Measurements from ENCODE around the gene GNAI3. TPM values are rescaled to one million over a fixed set of nuclear protein-coding genes. Genes with fewer than 3 reads are reported as not detected.

Gene GNAI3
- polyA plus RNA-seq, 3 donors: 3.0 to 14.2 (median 10.4) TPM

GRCh38 chr1:109589679-109590078 lies 41.3 kb downstream of the GNAI3 start:
- intact Hi-C loops (cut with micrococcal nuclease): loop anchor here in 1 of 2 donors (5.0 kb wide), 1 partner anchor 37 kb away; no protein-coding TSS in a partner anchor
- TF ChIP-seq CTCF (IDR thresholded peaks at IDR 0.05): no peak
- Histone ChIP-seq H3K27me3 (ENCODE audit: control insufficient read depth in 2 of 2, insufficient read depth in 2 of 2, low read length in 2 of 2) (no peaks in the 10 kb centered on the region), H3K79me2 (ENCODE audit: insufficient read depth, low read length) (peaks cover 11% of the 10 kb centered on the region), H3K4me1 (ENCODE audit: control insufficient read depth in 1 of 2, insufficient read depth in 2 of 2, low read length in 2 of 2) (peaks cover 0 to 7% of the 10 kb centered on the region in 2 donors), H3K27ac (ENCODE audit: low read depth in 1 of 2, low read length in 2 of 2) (peak overlapping the region in 1 of 2 donors; percentile 23), H3K4me3 (replicated peaks in 1 of 3; ENCODE audit: low read depth in 2 of 3, low read length in 3 of 3) (no peak overlapping the region), H2AFZ (ENCODE audit: insufficient read depth, low read depth, low read length, poor library complexity, severe bottlenecking) (no peak overlapping the region), H3K36me3 (replicated peaks in 1 of 2; ENCODE audit: control insufficient read depth in 1 of 2, insufficient read depth in 2 of 2, low read length in 2 of 2) (peaks cover 87 to 100% of the 10 kb centered on the region in 2 donors), H3K9me3 (replicated peaks in 1 of 2; ENCODE audit: control insufficient read depth in 1 of 2, insufficient read depth in 1 of 2, low read length in 2 of 2) (no peaks in the 10 kb centered on the region), H4K20me1 (ENCODE audit: insufficient read depth, low read length) (peaks cover 26% of the 10 kb centered on the region), H3K9ac (ENCODE audit: insufficient read depth, low read length, poor library complexity, severe bottlenecking) (no peak overlapping the region), H3K4me2 (replicated peaks; ENCODE audit: extremely low read depth, low read length, poor library complexity, severe bottlenecking) (no peak overlapping the region)
- Mint-ChIP-seq H3K4me3 (no peak overlapping the region), H3K4me1 (peaks cover 10% of the 10 kb centered on the region), H3K36me3 (peaks cover 81 to 93% of the 10 kb centered on the region in 2 donors), H3K9me3 (no peaks in the 10 kb centered on the region), H3K27ac (peak overlapping the region in 1 of 7 donors; percentile 16), H3K27me3 (ENCODE audit: low read depth in 3 of 3) (no peaks in the 10 kb centered on the region)
- DNase-seq: no peak

- Histone ChIP-seq H3K9ac (ENCODE audit: insufficient read depth, low read length, poor library complexity, severe bottlenecking) (no peak overlapping the region), H3K79me2 (ENCODE audit: insufficient read depth, low read length) (peaks cover 3% of the 10 kb centered on the region), H3K36me3 (replicated peaks in 1 of 2; ENCODE audit: control insufficient read depth in 1 of 2, insufficient read depth in 2 of 2, low read length in 2 of 2) (peaks cover 70 to 100% of the 10 kb centered on the region in 2 donors), H3K27ac (ENCODE audit: low read depth in 1 of 2, low read length in 2 of 2) (no peak overlapping the region), H3K4me3 (replicated peaks in 1 of 3; ENCODE audit: low read depth in 2 of 3, low read length in 3 of 3) (no peak overlapping the region), H2AFZ (ENCODE audit: insufficient read depth, low read depth, low read length, poor library complexity, severe bottlenecking) (no peak overlapping the region), H3K27me3 (ENCODE audit: control insufficient read depth in 2 of 2, insufficient read depth in 2 of 2, low read length in 2 of 2) (no peaks in the 10 kb centered on the region), H4K20me1 (ENCODE audit: insufficient read depth, low read length) (peaks cover 15% of the 10 kb centered on the region), H3K9me3 (replicated peaks in 1 of 2; ENCODE audit: control insufficient read depth in 1 of 2, insufficient read depth in 1 of 2, low read length in 2 of 2) (no peaks in the 10 kb centered on the region), H3K4me1 (ENCODE audit: control insufficient read depth in 1 of 2, insufficient read depth in 2 of 2, low read length in 2 of 2) (peaks cover 0 to 7% of the 10 kb centered on the region in 2 donors), H3K4me2 (replicated peaks; ENCODE audit: extremely low read depth, low read length, poor library complexity, severe bottlenecking) (no peak overlapping the region)
- Mint-ChIP-seq H3K27ac (no peak overlapping the region), H3K4me1 (peaks cover 10% of the 10 kb centered on the region), H3K36me3 (peaks cover 77 to 91% of the 10 kb centered on the region in 2 donors), H3K27me3 (ENCODE audit: low read depth in 3 of 3) (no peaks in the 10 kb centered on the region), H3K4me3 (no peak overlapping the region), H3K9me3 (no peaks in the 10 kb centered on the region)
- no peak for DNase-seq
- intact Hi-C loops (cut with micrococcal nuclease): no loop called here
- TF ChIP-seq CTCF (IDR thresholded peaks at IDR 0.05): no peak
These were observed 44.5 kb downstream of the GNAI3 start for GRCh38 chr1:109592916-109593315.
